ENCODE measurements around the gene MBIP. TPM values are rescaled to one million over a fixed set of nuclear protein-coding genes. Genes with fewer than 3 reads are reported as not detected.
"Not testable (repeated sequence)": the region's sequence is repeated elsewhere in the genome, so short reads cannot be mapped to it uniquely, and the experiment has no call there.

The MBIP gene
- total RNA-seq, result 21.8 and 24.4 TPM in 2 replicates

- intact Hi-C loops (cut with micrococcal nuclease), result loop anchor here (1.0 to 5.0 kb wide), 3 partner anchors 388 to 513 kb away; partner anchors contain the start of genes BRMS1L and RALGAPA1
Measured at GRCh38 chr14:36320200-36320896, at the start of gene MBIP. TSS of gene MBIP (minus strand) at chr14:36320637. CDS start at chr14:36320588, 49 bp downstream.

- intact Hi-C loops (cut with micrococcal nuclease), result no loop called here
Measured at GRCh38 chr14:36367985-36368774, 47.7 kb upstream of the MBIP start.

- intact Hi-C loops (cut with micrococcal nuclease), result no loop called here
Measured at GRCh38 chr14:36365766-36366165, 45.3 kb upstream of the MBIP start.

GRCh38 chr14:36363704-36364103 is 43.3 kb upstream of the MBIP start:
- intact Hi-C loops (cut with micrococcal nuclease), result no loop called here

- intact Hi-C loops (cut with micrococcal nuclease), result no loop called here
Measured at GRCh38 chr14:36362648-36363047, 42.2 kb upstream of the MBIP start.

GRCh38 chr14:36361210-36361853 is 40.9 kb upstream of the MBIP start:
- intact Hi-C loops (cut with micrococcal nuclease), result no loop called here

GRCh38 chr14:36356862-36357261 is 36.4 kb upstream of the MBIP start:
- intact Hi-C loops (cut with micrococcal nuclease), result no loop called here

GRCh38 chr14:36346052-36346451 is 25.6 kb upstream of the MBIP start:
- intact Hi-C loops (cut with micrococcal nuclease), result no loop called here

- intact Hi-C loops (cut with micrococcal nuclease), result no loop called here
Measured at GRCh38 chr14:36344211-36344610, 23.8 kb upstream of the MBIP start.

GRCh38 chr14:36341811-36342210 is 21.4 kb upstream of the MBIP start:
- intact Hi-C loops (cut with micrococcal nuclease), result not testable (repeated sequence)

GRCh38 chr14:36340276-36340890 is 19.9 kb upstream of the MBIP start:
- intact Hi-C loops (cut with micrococcal nuclease), result no loop called here

GRCh38 chr14:36339816-36340215 is 19.4 kb upstream of the MBIP start:
- intact Hi-C loops (cut with micrococcal nuclease), result no loop called here

GRCh38 chr14:36333119-36333518 is 12.7 kb upstream of the MBIP start:
- intact Hi-C loops (cut with micrococcal nuclease), result no loop called here

GRCh38 chr14:36327573-36327972 is 7.1 kb upstream of the MBIP start:
- intact Hi-C loops (cut with micrococcal nuclease), result not testable (repeated sequence)

- intact Hi-C loops (cut with micrococcal nuclease), result no loop called here
Measured at GRCh38 chr14:36325853-36326252, 5.4 kb upstream of the MBIP start.

- intact Hi-C loops (cut with micrococcal nuclease), result loop anchor here (5.0 kb wide), 1 partner anchor 518 kb away; the partner anchor contains the start of gene RALGAPA1
Measured at GRCh38 chr14:36324897-36325296, 4.5 kb upstream of the MBIP start.

- intact Hi-C loops (cut with micrococcal nuclease), result loop anchor here (1.0 to 5.0 kb wide), 3 partner anchors 388 to 514 kb away; partner anchors contain the start of genes BRMS1L and RALGAPA1
Measured at GRCh38 chr14:36320897-36321381, 502 bp upstream of the MBIP start.

GRCh38 chr14:36319899-36320199 is 588 bp downstream of the MBIP start:
- intact Hi-C loops (cut with micrococcal nuclease), result loop anchor here (1.0 to 5.0 kb wide), 3 partner anchors 387 to 513 kb away; partner anchors contain the start of genes BRMS1L and RALGAPA1

GRCh38 chr14:36317650-36318049 is 2.8 kb downstream of the MBIP start:
- intact Hi-C loops (cut with micrococcal nuclease), result no loop called here

GRCh38 chr14:36316131-36316530 is 4.3 kb downstream of the MBIP start:
- intact Hi-C loops (cut with micrococcal nuclease), result no loop called here

GRCh38 chr14:36315159-36315853 is 5.1 kb downstream of the MBIP start:
- intact Hi-C loops (cut with micrococcal nuclease), result no loop called here

Data from T-helper 2 cell treated with Interferon-gamma antibody and Interleukin-4, amounts not matched to agents 100 ng/mL and 5 ng/mL, for 36 hours (primary cell).